ENCODE results near the gene FAM131C. TPM values are rescaled to one million over a fixed set of nuclear protein-coding genes. Genes with fewer than 3 reads are reported as not detected.

Gene FAM131C
- total RNA-seq, 6 donors from 2014 or later: 0.13 TPM; not detected in 5

DNA sequence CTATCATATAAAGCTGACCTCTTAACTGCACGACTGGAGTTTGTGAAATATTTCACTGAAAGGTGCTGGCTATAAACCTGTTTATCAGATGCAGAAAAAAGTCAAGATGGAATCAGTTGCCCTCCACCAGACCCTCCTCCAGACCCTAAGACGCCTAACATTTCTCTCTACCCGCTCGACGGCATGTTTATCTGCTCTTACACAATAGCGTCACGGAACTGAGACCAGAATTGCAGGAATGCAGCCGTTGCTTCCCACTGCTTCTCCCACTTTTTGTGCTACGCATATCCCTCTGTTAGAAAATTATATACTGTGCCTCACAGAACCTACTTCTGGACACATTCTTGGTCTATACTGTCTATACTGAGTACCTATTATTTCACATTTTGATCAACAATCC is 28.2 kb upstream of the FAM131C start:
- H3K36me3 ChIP-seq: no peaks in the 10 kb centered on the region
- ATAC-seq (ENCODE audit: low FRiP score in 2 of 2) (no peak), DNase-seq (no peak)
- H3K27me3 ChIP-seq: no peaks in the 10 kb centered on the region
- 64 to 69% methylated on average over 9 of the region's 9 CpGs for WGBS, 2 donors
- no peaks in the 10 kb centered on the region for H3K9me3 ChIP-seq
- H3K4me3 ChIP-seq: no peak overlapping the region
- peaks cover 0 to 3% (median 0%) of the 10 kb centered on the region in 4 donors for H3K4me1 ChIP-seq
- no peak overlapping the region for H3K27ac ChIP-seq
- TF ChIP-seq CTCF (IDR thresholded peaks at IDR 0.05): no peak
- TF ChIP-seq POLR2A (IDR thresholded peaks at IDR 0.05): no peak
- no peak for TF ChIP-seq POLR2AphosphoS5 (IDR thresholded peaks at IDR 0.05)
- no peak for TF ChIP-seq EP300 (IDR thresholded peaks at IDR 0.05)

DNA sequence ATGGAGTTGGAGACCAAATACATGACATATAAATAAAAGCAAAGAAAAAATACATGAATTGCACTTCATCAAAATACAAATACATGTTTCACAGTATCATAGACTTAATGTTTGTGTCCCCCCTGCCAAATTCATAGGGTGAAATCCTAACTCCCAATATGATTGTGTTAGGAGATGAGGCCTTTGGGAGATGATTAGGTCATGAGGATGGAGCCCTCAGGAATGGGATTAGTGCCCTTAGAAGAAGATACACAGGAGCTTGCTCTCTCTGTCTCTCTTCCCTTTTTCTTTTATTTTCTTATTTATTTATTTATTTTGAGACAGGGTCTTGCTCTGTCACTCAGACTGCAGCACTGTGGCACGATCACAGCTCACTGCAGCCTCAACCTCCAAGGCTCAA is 26.0 kb upstream of the FAM131C start:
- no peaks in the 10 kb centered on the region for H3K36me3 ChIP-seq
- H3K27me3 ChIP-seq: no peaks in the 10 kb centered on the region
- TF ChIP-seq POLR2AphosphoS5 (IDR thresholded peaks at IDR 0.05) (no peak), CTCF (IDR thresholded peaks at IDR 0.05) (no peak), EP300 (IDR thresholded peaks at IDR 0.05) (no peak), POLR2A (IDR thresholded peaks at IDR 0.05) (no peak)
- DNase-seq (no peak), ATAC-seq (ENCODE audit: low FRiP score in 2 of 2) (no peak)
- H3K4me3 ChIP-seq: no peak overlapping the region
- H3K9me3 ChIP-seq: no peaks in the 10 kb centered on the region
- no peak overlapping the region for H3K27ac ChIP-seq
- no peaks in the 10 kb centered on the region for H3K4me1 ChIP-seq
- WGBS, 2 donors: 87 to 96% methylated on average over 1 of the region's 1 CpG

- 61 to 64% methylated on average over 9 of the region's 9 CpGs for WGBS, 2 donors
- DNase-seq: no peak
- no peaks in the 10 kb centered on the region for H3K27me3 ChIP-seq
- H3K36me3 ChIP-seq: no peaks in the 10 kb centered on the region
- H3K27ac ChIP-seq: no peak overlapping the region
- TF ChIP-seq POLR2A (IDR thresholded peaks at IDR 0.05): no peak
- no peak for TF ChIP-seq CTCF (IDR thresholded peaks at IDR 0.05)
- no peak for TF ChIP-seq EP300 (IDR thresholded peaks at IDR 0.05)
- TF ChIP-seq POLR2AphosphoS5 (IDR thresholded peaks at IDR 0.05): no peak
- ATAC-seq (ENCODE audit: low FRiP score in 2 of 2): no peak
- H3K4me1 ChIP-seq: no peaks in the 10 kb centered on the region
- H3K4me3 ChIP-seq: no peak overlapping the region
- no peaks in the 10 kb centered on the region for H3K9me3 ChIP-seq
Measured at GRCh38 chr1:16095447-16095846, 22.0 kb upstream of the FAM131C start.

GRCh38 chr1:16094453-16095158 is 21.2 kb upstream of the FAM131C start:
- Histone ChIP-seq H3K27ac (no peak overlapping the region), H3K36me3 (no peaks in the 10 kb centered on the region), H3K9me3 (no peaks in the 10 kb centered on the region), H3K27me3 (no peaks in the 10 kb centered on the region), H3K4me1 (no peaks in the 10 kb centered on the region), H3K4me3 (no peak overlapping the region)
- TF ChIP-seq EP300 (IDR thresholded peaks at IDR 0.05): no peak
- no peak for TF ChIP-seq POLR2A (IDR thresholded peaks at IDR 0.05)
- TF ChIP-seq CTCF (IDR thresholded peaks at IDR 0.05): no peak
- TF ChIP-seq POLR2AphosphoS5 (IDR thresholded peaks at IDR 0.05): no peak
- ATAC-seq (ENCODE audit: low FRiP score in 2 of 2): no peak
- DNase-seq: no peak
- WGBS, 2 donors: 87 to 95% methylated on average over 21 of the region's 21 CpGs

DNA sequence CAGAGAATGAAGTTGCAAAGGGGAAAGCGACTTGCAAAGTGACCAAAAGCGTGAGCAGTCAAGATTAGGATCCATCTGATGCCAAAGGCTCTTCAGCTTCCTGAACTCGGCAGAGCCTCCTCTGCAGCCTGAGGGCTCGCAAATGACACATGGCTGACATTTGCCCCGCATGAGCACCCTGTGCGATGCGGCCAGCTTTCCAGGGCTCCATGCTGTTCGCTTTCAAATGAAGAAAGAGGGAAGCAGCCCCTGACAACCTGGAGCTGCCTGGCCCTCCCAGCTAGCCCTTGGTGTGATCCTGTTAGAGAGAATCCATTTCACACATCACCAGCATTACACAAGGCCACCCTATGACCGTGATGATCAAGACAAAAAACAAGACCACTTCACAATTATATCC is 20.2 kb upstream of the FAM131C start:
- H3K27ac ChIP-seq: no peak overlapping the region
- peaks cover 0 to under 1% (median 0%) of the 10 kb centered on the region in 4 donors for H3K4me1 ChIP-seq
- no peak for ATAC-seq (ENCODE audit: low FRiP score in 2 of 2)
- TF ChIP-seq POLR2AphosphoS5 (IDR thresholded peaks at IDR 0.05) (no peak), EP300 (IDR thresholded peaks at IDR 0.05) (no peak), CTCF (IDR thresholded peaks at IDR 0.05) (no peak), POLR2A (IDR thresholded peaks at IDR 0.05) (no peak)
- WGBS, 2 donors: 72 to 89% methylated on average over 9 of the region's 9 CpGs
- no peak for DNase-seq
- no peaks in the 10 kb centered on the region for H3K36me3 ChIP-seq
- H3K9me3 ChIP-seq: no peaks in the 10 kb centered on the region
- H3K4me3 ChIP-seq: no peak overlapping the region
- no peaks in the 10 kb centered on the region for H3K27me3 ChIP-seq

All from upper lobe of left lung (tissue), 6 donors.